Fibroblast of lung (primary cell): ENCODE data around the gene APBA2. TPM values are rescaled to one million over a fixed set of nuclear protein-coding genes. Genes with fewer than 3 reads are reported as not detected.

Experiments used
- DNase-seq, 2 donors: peaks; one replicate each; pipeline versions ENCODE4 v3.0.0 to v3.0.0-alpha.2; 2010; ENCODE audit warnings: low read depth in 2 of 2
- H2AFZ ChIP-seq: 2 replicates; pipeline ENCODE4 v1.5.1; 2012; ENCODE audit warnings: low read length, control low read depth, inconsistent platforms
- H3K27ac ChIP-seq: 2 replicates; pipeline ENCODE4 v1.5.1; 2011; ENCODE audit warnings: low read length, control low read depth; ENCODE audit not compliant: insufficient read depth
- H3K27me3 ChIP-seq: 2 replicates; pipeline ENCODE4 v1.5.1; 2011; ENCODE audit warnings: mild to moderate bottlenecking, low read length; ENCODE audit not compliant: control insufficient read depth, insufficient read depth
- H3K36me3 ChIP-seq: 2 replicates; pipeline ENCODE4 v1.5.1; 2011; ENCODE audit warnings: low read length; ENCODE audit not compliant: control insufficient read depth, insufficient read depth
- H3K4me1 ChIP-seq: 2 replicates; pipeline ENCODE4 v1.5.1; 2011; ENCODE audit warnings: low read length; ENCODE audit not compliant: control insufficient read depth, insufficient read depth; ENCODE audit errors: extremely low read depth
- H3K4me2 ChIP-seq: 2 replicates; pipeline ENCODE4 v1.5.1; 2011; ENCODE audit warnings: low read length, control low read depth; ENCODE audit not compliant: insufficient read depth; ENCODE audit errors: extremely low read depth
- H3K4me3 ChIP-seq, 4 experiments: fragments of 200-600 bp in 1 of 4; sonication (generic) in 1 of 4; replicated peaks in 1 of 4; 2 replicates each; pipeline ENCODE4 v1.5.1; 2011 to 2016; ENCODE audit warnings: low read length in 4 of 4, low read depth in 3 of 4, mild to moderate bottlenecking in 3 of 4, control low read depth in 2 of 4, inconsistent platforms in 1 of 4, mixed read lengths in 1 of 4; ENCODE audit not compliant: insufficient read depth in 1 of 4; ENCODE audit errors: control extremely low read depth in 1 of 4
- H3K79me2 ChIP-seq: 2 replicates; pipeline ENCODE4 v1.5.1; 2012; ENCODE audit warnings: mild to moderate bottlenecking, low read length, inconsistent platforms; ENCODE audit not compliant: control insufficient read depth, insufficient read depth
- H3K9ac ChIP-seq: 2 replicates; pipeline ENCODE4 v1.5.1; 2011; ENCODE audit warnings: mild to moderate bottlenecking, low read length, control low read depth; ENCODE audit not compliant: insufficient read depth
- H3K9me3 ChIP-seq: 2 replicates; pipeline ENCODE4 v1.5.1; 2012; ENCODE audit warnings: low read depth, low read length; ENCODE audit not compliant: control insufficient read depth, insufficient read depth
- H4K20me1 ChIP-seq: 2 replicates; pipeline ENCODE4 v1.5.1; 2011; ENCODE audit warnings: low read length; ENCODE audit not compliant: control insufficient read depth, insufficient read depth; ENCODE audit errors: extremely low read depth
- CTCF ChIP-seq, 2 donors: IDR thresholded peaks in 1 of 2; conservative IDR thresholded peaks in 1 of 2; 1 replicate in 1 of 2; 2 replicates in 1 of 2; pipeline ENCODE4 v1.5.1; 2011 to 2012; ENCODE audit warnings: low read length in 2 of 2, control low read depth in 1 of 2, inconsistent platforms in 1 of 2, low read depth in 1 of 2, mild to moderate bottlenecking in 1 of 2
- EZH2 ChIP-seq: IDR thresholded peaks from 2 replicates; pipeline ENCODE4 v1.5.1; 2012; ENCODE audit warnings: low read length, control low read depth, mild to moderate bottlenecking; ENCODE audit errors: missing control alignments
- polyA plus RNA-seq, 2 donors: library from polyadenylated mRNA; depleted of rRNA in 1 of 2; stranded (reverse) in 1 of 2; unstranded in 1 of 2; fragments of >200 nt; gene quantifications; 2 replicates each; pipeline ENCODE4 v1.2.1, GENCODE V29; 2011 to 2012; ENCODE audit warnings: missing spikeins in 1 of 2
- total RNA-seq: library from RNA; depleted of rRNA; stranded (reverse); fragments of >200 nt; gene quantifications from 2 replicates; pipeline ENCODE4 v1.2.1, GENCODE V29; 2014

Gene APBA2
- total and polyA plus RNA-seq, 2 donors (not counting 1 experiment from before 2014, with no cell fraction given) = 9.5 to 20.3 TPM

GRCh38 chr15:29031502-29032228 lies 145.9 kb downstream of the APBA2 start:
- no peaks in the 10 kb centered on the region for H3K27me3 ChIP-seq
- no peak overlapping the region for H2AFZ ChIP-seq
- TF ChIP-seq EZH2 (no peak), CTCF (conservative IDR thresholded peaks at IDR 0.05 in 1 of 2, IDR thresholded peaks at IDR 0.05 in 1 of 2; ENCODE audit: low read depth in 1 of 2, low read length in 2 of 2) (no peak)
- no peaks in the 10 kb centered on the region for H3K4me1 ChIP-seq
- H3K4me3 ChIP-seq = no peak overlapping the region
- no peak overlapping the region for H3K27ac ChIP-seq
- no peak overlapping the region for H3K4me2 ChIP-seq
- no peaks in the 10 kb centered on the region for H3K36me3 ChIP-seq
- H3K9me3 ChIP-seq = no peaks in the 10 kb centered on the region
- no peak for DNase-seq
- H3K9ac ChIP-seq = no peak overlapping the region
- H3K79me2 ChIP-seq = no peaks in the 10 kb centered on the region
- H4K20me1 ChIP-seq = no peaks in the 10 kb centered on the region

- H4K20me1 ChIP-seq = no peaks in the 10 kb centered on the region
- no peaks in the 10 kb centered on the region for H3K79me2 ChIP-seq
- H3K27me3 ChIP-seq = no peaks in the 10 kb centered on the region
- no peak overlapping the region for H2AFZ ChIP-seq
- TF ChIP-seq EZH2 (no peak), CTCF (conservative IDR thresholded peaks at IDR 0.05 in 1 of 2, IDR thresholded peaks at IDR 0.05 in 1 of 2; ENCODE audit: low read depth in 1 of 2, low read length in 2 of 2) (no peak)
- no peak overlapping the region for H3K4me3 ChIP-seq
- no peak overlapping the region for H3K27ac ChIP-seq
- no peaks in the 10 kb centered on the region for H3K36me3 ChIP-seq
- no peak for DNase-seq
- H3K9me3 ChIP-seq = no peaks in the 10 kb centered on the region
- H3K9ac ChIP-seq = no peak overlapping the region
- no peaks in the 10 kb centered on the region for H3K4me1 ChIP-seq
- H3K4me2 ChIP-seq = no peak overlapping the region
Observed at GRCh38 chr15:29032229-29032625, 146.5 kb downstream of the APBA2 start.

- no peaks in the 10 kb centered on the region for H3K36me3 ChIP-seq
- H3K4me3 ChIP-seq = no peak overlapping the region
- no peak for DNase-seq
- no peaks in the 10 kb centered on the region for H4K20me1 ChIP-seq
- no peaks in the 10 kb centered on the region for H3K4me1 ChIP-seq
- TF ChIP-seq EZH2 = no peak
- no peak for TF ChIP-seq CTCF (conservative IDR thresholded peaks at IDR 0.05 in 1 of 2, IDR thresholded peaks at IDR 0.05 in 1 of 2; ENCODE audit: low read depth in 1 of 2, low read length in 2 of 2)
- no peak overlapping the region for H3K9ac ChIP-seq
- H3K79me2 ChIP-seq = no peaks in the 10 kb centered on the region
- H3K9me3 ChIP-seq = no peaks in the 10 kb centered on the region
- H2AFZ ChIP-seq = no peak overlapping the region
- no peaks in the 10 kb centered on the region for H3K27me3 ChIP-seq
- H3K4me2 ChIP-seq = no peak overlapping the region
- H3K27ac ChIP-seq = no peak overlapping the region
Observed at GRCh38 chr15:29032751-29033150, 147.0 kb downstream of the APBA2 start.
